NCI-H510A treated with DMSO at 0.1 percent for 48 hours (cell line): Measurements from ENCODE around the gene RALGPS1.
"Not testable (repeated sequence)": the region's sequence is repeated elsewhere in the genome, so short reads cannot be mapped to it uniquely, and the experiment has no call there.

Experiments
- DNase-seq: peaks from one replicate; lab custom pipeline; 2025; lab: John Stamatoyannopoulos, UW

RALGPS1 gene

DNA sequence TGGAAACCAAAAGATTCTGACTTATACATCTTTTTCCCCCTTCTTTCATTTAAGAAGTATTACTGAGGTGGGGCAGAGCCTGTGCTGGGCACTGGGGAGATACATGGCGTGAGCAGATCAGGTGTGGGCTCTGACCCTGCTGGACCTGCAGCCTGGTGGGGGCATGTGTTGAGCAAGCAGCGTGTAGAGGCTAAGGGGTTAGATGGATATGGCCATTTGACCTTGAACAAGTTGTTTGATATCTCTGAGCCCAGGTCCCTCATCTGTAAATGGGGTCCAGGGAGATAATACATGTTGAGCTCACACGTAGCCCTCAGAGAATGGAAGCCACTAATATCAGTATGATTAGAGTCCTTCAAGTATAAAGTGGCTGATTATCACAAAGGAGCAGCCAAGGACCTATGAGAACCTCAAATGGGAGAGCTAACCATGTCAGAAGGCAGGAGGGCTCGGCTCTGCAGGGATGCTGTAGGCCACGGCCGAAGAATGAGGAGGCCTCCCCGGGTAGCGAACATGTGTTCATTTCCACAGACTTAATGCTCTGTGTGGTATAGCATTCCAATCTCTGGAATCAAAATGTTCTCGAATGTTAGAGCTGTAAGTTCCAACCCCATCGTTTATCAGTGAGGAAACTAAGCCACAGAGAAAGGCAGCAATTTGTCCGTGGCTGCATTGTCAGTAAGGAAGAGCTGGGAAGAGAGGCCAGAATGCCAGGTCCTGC is 223.2 kb downstream of the RALGPS1 start:
- DNase-seq: no peak

DNA sequence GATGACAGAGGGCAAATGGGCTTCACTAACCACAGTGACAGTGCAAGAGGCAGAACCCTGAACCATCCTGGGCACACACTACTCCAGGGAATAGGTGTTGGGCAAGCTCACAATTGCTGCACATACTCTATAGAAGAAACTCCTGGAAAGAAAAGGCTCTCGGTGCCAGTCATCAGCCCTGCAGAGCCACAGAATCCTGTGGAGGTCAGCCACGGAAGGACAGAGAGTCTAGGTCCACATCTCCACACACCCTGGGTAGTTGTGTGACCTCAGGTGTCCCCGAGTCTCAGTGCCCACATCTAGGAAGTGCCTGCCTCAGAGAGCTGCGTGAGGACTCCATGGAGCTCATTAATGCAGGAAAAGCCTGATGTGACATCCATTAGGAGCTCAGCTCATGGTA is 223.9 kb downstream of the RALGPS1 start:
- no peak for DNase-seq

DNA sequence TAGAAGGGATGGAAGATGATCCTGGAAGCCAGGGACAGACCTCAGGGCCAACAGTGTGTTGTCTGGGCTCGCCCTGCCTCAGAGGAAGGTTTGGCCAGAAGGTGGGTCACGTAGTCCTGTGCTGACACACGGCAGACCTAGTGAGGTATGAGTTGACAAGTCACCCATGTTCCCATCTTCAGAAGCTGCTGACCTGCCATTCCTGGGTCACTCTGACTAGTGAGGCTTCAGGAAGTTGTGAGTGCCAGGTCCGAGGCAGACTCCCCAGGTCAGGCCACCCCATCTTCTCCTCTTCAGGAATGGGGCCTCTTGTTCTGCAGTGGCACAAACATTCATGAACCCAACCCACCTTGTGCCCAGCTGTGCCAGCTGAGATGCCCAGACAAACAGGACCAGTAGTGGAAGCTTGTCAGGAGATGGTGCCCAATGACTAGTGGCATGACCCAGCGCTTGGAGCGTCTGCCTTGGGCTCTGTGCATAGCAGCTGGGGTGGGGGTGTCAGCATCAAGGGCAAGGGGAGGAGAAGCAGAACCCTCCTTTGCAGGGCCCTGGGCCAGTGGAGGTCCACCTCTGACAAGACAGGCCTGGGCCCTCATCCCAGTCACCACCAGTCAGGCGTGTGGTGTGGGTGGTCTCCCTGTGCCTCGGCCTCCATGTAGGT is 224.6 kb downstream of the RALGPS1 start:
- DNase-seq: no peak

DNA sequence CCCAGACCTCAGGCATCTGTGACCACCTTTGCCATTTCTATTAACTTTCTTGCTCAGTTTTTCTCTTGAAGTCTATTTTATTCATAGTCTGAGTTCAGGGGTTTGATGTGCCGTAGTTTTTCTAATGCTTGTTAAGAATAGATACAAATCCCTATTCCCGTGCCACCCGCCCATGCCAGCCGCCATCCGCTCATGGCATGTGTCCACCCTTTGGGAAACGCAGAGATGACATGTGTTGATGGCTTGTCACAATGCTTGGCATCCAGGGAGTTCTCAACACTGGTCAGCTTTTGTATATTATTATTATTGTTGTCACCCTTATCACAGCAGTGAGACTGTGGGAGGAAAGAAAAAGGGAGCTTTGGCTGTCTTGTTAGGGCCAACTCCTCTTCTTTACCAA is 225.2 kb downstream of the RALGPS1 start:
- no peak for DNase-seq

DNA sequence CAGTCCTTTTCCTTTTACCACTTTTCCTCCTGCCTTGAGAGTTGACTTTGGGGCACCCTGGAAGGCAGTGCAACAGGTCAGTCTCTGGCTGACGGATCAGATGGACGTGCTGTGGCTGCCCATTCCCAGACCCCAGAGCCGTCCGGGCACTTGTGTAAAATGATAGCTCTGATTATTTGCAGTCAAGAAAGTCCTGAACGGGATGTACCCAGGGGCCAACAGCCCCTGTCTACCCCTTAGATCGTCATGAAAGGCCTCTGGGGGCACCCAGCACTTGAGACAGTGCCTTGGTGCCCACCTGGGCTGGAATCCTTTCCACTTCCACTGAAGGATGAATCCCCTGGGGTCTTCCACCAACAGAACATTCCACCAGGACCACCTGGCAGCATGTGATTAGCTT is 225.6 kb downstream of the RALGPS1 start:
- DNase-seq: no peak

DNA sequence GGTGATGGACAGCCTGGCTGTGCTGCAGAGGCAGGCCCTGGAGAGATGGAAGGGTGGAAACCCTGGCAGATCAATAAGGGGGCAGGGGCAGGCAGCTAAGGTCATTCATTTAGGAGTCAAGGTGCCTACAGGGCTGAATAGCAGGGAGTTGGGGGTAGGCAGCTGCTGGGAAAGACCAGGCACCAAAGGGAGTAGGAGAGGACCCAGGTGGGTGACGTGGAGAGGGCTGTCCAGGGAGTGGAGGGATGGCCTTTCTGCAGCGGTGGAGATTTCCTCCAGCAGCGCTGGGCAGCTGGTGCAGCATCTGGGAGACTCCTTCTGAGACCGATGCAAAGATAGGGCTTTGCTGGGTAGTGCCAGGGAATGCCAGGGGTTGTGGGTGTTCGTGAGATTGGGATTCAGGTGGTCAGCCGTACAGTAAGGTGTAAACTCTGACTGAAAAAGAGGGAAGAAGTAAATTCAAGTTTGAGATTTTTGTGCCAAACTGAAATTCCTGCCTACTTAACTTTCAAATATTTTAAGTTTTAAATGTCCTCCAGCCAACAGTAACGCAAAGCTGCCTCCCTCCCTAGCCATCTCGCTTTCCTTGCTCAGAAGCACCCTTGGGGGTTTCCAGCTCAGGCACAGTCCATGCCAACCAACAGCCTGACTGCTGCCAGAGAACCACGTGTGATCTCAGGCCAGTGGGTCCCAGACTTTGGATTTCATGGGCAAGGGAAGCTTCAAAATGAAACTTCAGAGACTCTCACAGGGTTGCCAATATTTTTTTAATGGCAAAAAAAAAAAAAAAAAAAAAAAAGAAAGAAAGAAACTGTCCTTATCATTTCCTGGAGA is 226.5 kb downstream of the RALGPS1 start:
- DNase-seq: no peak

DNA sequence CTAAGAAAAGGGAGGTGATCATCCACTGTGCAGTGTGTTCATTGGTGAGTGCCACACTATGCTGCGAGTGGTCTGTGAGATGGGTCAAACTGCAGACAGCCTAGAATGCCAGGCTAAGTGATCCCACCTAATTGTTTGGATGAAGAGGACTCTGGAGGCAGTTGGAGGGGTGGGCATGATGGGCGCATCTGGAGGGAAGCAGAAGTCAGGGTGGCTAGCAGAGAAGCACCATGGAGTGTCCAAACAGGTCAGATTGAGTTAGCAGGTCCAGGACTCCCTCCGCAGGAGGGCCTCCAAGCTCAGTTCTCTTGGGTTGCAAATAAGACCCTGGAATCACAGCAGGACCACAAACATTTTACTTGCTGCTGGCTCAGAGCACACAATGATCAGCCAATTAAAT is 227.7 kb downstream of the RALGPS1 start:
- no peak for DNase-seq

DNA sequence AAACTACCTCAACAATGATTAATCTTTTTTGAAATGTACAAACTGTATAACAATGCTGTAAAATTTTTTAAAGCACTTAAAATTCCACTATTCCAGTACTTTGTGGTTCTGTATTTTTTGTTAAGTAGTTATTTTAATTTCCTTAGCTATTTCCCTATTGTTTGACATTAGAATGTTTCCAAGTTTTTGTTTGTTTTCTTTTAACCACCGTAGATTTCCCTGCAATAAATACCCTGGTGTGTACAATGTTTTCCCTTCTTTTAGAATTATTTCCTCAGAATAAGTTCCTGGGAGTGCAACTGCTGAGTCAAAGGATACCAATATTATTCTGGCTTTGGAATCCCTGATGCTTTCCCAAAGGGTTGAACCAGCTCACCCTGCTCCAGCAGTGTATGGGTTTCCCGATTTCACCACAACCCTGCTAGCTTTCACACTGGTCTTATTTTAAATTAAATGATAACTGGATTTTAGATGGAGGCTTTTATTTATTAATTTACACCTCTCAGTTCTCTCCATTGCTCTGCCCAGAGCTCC is 228.4 kb downstream of the RALGPS1 start:
- DNase-seq: no peak

DNA sequence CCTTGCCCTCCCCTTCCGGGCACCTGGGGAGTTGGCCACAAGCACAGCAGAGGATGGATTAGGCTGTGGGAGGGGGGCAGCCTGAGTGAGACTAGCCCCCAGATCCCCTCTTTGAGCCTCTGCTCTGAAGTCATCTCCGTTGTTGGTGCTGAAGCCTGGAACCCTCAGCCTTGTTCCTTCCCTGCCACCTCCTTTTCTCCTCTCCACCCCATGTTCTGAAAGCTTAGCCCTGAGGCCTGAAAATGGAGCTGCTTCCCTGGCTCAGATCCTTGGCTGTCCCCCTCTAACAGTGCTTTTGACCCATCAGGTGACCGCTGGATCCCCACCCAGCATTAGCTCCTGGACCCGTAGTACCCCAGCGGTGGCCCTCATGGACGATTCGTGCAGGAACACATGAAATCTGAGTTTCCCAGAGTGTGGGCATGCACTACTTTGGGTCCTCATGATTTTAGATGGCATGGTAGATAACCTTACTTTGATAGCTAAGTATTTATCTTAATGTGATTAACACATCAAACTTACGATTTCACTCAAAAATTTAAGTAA is 229.4 kb downstream of the RALGPS1 start:
- DNase-seq: no peak

DNA sequence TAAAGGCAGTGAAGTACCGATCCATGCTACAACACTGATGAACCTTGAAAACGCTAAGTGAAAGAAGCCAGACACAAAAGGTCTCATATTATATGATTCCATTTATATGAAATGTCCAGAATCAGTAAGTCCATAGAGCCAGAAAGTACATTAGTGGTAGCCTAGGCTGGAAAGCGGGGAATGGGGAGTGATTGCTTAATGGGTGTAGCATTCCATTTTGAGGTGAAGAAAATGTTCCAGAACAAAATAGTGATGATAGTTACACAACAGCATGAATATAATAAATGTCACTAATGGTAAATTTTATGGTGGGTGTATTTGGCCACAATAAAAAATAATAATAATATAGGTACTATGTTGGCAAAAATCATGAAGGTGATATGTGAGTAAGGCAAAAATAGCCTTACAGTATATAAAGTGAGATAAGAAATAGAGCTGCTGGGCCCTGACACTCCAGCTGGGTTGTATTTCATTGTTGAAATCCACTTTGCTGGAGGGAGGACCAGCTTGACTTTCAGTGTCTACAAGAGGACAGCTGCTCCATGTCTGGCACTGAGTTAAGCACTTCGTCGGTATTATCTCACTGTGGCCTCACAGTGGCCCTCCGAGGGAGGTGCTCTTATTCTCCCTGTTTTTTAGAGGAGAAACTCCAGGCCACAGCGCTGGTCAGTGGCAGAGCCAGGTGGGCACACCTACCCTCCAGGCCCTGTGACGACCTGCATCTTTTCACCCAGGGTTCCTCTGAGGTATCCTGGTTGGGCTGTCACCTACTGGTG is 230.3 kb downstream of the RALGPS1 start:
- peak; percentile 33 for DNase-seq

DNA sequence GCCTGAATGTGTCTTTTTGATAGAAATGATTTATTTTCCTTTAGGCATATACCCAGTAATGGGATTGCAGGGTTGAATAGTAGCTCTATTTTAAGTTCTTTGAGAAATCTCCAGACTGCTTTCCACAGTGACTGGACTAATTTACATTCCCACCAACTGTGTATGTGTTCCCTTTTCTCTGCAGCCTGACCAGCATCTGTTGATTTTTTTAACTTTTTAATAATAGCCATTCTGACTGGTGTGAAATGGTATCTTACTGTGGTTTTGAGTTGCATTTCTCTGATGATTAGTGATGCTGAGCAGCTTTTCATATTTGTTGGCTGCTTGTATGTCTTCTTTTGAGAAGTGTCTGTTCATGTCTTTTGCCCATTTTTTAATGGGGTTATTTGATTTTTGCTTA is 232.3 kb downstream of the RALGPS1 start:
- not testable (repeated sequence) for DNase-seq

DNA sequence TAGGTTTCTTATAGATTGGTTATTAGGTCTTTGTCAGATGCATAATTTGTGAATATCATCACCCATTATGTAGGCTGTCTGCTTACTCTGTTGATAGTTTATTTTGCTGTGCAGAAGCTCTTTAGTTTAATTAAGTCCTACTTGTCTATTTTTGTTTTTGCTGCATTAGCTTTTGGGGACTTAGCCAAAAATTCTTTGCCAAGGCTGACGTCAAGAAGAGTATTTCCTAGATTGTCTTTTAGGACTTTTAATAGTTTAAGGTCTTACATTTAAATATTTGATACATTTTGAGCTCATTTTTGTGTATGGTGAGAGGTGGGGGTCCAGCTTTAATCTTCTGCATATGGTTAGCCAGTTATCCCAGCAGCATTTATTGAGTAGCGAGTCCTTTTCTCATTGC is 232.7 kb downstream of the RALGPS1 start:
- no peak for DNase-seq

DNA sequence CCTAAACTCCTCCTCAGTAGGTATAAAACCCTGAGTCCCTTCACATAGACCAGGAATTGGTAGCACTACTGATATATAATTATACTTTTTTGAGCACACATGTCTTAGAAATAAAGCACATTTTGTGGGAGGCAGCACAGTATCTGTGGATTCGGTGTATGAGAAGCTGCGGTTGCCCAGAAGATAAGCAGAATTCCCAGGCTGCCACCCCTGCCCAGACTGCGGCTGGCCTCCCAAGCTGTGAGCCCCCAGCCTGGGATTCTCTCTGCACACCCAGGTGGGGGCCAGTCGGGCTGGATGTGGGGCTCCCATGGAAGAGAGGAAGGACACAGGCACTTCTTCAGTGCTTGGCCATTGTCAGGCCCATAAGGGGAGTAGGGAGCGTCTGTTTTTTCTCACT is 233.4 kb downstream of the RALGPS1 start:
- no peak for DNase-seq

DNA sequence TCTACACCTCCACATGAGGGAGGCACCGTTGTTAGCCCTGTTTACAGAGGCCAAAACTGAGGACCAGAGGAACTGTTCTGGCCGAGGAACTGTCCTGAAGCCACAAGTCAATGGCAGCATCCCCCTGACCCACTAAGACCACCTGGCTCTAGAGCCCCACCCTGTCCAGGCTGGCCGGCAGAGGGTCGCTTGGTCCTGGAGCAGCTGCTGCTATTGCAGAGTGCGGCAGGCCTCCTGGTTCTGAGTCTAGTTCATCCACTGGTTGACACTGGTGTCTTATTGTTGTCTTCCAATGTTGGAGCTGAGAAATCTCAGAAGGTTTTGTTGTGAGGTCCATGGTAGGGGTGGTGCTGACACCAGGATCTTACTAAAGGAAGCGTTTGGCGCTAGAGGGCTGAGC is 234.4 kb downstream of the RALGPS1 start:
- no peak for DNase-seq

DNA sequence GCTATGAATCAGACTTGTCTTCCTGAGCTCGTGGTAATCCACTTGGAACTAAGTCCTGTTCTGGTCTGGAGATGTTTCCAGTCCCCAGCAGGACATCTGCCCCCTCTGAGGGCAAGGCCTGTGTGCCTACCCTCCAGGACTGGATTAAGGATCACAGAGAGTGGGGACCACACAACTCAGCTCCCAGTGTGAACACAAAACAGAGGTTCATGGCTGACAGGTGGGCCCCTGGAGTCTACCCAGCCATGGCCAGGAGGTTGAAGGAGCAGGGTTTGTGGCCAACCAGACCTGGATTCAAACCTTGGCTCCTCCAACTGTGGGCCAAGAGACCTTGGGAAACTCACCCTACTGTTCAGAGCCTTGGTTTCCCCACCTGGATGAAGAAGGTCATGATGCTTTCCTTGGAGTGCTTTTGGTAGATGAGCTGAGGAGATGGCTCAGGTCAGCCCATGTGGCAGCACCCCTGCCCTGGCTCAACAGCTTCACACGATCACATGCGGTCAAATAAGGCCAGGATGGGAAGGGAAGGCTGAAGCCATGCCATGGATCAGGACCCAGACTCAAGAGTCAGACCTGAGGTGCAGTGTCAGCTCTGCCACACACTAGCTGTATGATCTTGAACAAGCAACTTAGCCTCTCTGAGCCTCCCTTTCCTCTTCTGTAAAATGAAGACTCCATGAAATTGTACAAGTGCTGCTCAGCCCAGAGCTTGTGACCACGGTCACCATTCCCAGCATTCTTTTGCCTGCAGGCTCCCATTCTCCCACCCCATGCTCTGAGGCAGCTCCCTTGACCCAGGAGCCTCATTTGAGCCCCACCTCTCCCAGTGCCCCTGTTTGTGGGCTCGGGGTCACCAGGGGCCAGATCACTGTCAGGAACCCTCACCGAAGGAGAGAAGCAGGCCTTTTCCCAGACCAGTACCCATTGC is 235.1 kb downstream of the RALGPS1 start:
- no peak for DNase-seq

DNA sequence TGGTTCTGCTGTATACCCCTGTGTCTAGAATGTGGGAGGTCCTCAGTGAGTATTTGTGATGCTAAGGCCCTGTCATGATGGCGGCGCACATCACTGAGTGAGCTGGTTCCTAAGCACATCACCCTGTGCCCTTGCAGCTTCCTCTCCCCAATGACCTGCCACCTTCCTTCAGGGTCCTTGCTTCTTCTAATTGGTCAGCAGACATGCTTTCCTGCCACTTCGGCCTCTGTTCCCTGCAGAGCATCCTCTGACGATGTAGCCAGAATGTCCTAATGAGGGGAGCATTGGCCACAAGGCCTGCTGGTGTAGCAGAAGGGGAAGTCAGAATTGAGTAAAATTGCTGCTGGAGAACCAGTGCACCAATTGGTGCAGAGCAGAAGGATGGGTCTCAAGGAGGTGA is 238.9 kb downstream of the RALGPS1 start:
- DNase-seq: no peak

DNA sequence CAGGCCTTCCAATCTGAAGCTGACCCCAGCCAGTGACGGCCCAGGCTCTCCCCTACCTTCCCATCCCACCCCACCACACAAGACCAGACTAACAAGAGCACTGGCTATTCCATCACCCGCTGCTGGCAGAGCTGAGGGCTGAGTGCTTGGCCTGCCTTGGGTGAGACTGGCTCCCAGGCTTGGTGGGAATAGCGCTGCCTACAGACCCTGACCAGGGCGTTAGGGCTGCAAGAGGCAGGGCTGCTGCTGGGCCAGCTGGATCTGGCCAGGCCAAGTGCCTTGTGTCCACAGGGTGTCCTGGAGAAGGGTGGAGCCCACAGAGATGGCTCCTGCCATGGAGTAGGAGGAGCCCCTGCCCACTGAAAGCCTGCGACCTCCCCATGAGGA is 239.4 kb downstream of the RALGPS1 start:
- DNase-seq: no peak

DNA sequence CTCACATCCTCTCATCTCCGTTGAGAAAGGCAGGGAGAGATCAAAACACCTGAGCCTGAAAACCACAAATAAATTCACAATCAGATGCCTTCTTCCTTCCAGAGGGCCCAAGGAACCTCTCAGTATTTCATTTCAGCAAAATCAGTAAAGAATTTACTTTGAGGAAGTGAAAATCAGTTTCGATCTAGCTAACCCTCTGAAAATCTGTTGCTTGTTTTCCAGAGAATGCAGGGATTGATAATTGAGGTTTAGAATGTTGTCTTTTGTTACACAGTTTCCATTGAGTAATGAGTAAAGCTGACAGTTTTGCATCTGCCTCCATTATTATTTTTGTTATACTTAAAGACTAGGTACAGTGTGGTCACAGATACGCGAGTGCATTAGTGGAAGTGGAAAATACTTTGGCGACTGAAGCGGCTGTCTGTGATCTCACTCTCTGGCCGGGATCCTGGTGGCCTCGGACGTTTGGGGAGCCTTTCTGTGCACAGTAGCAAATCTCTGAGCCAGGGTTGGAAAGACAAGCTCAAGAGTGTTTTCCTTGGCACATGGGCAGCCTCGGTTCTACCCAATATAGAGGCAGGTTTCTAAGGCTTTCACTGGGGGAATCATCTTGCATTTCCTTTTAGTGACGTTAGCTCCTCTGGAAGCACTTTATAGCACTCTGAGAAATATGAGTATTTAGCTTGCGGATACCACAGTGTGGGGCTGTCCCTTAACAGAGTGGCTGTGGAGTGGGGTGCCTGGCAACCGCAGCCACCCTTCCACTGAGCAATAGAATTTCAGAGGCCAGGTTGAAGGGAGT is 240.0 kb downstream of the RALGPS1 start:
- no peak for DNase-seq

DNA sequence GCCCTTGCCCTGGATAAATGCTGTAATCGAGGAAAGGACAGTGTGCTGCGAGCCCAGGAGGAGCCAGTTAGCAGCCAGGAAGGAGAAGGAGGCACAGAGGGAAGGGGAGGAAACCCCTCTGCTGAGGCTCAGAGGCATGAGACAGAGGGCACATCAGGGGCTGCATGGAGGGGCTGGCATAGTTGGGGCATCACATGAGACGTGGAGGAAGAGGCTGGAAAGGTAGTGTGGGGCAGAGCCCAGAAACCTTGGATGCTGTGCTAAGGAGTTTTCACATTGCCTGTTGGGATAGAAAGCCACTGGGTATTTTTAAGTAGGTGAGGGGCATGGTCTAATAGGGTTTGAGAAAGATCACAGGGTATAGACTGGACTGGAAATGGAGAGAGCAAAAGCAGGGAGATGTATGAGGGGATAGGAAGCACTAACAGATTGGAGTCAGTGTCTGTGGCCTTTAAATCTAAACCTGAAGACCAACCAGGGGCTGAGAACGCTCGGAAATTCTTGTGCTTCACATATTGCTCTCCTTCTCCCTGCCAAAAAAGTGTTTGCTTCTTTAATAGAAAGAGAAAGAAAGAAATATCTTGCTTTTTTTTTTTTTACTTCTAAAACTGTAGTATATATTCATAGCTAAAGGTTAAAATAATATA is 240.9 kb downstream of the RALGPS1 start:
- no peak for DNase-seq
